ENCODE data around the gene PSD.

PSD gene

GRCh38 chr10:102396317-102396650, 22.3 kb downstream of the PSD start:
- DNase-seq (ENCODE audit: low read depth), result no peak
- no peak for TF ChIP-seq CTCF (IDR thresholded peaks at IDR 0.05; ENCODE audit: insufficient read depth, low read depth, low read length, missing control alignments)
- H3K4me3 ChIP-seq (ENCODE audit: low read depth, low read length), result peak overlapping the region; percentile 97

- H3K4me3 ChIP-seq (ENCODE audit: low read depth, low read length), result peak within 1 kb of the TSS; percentile 97
- no peak for TF ChIP-seq CTCF (IDR thresholded peaks at IDR 0.05; ENCODE audit: insufficient read depth, low read depth, low read length, missing control alignments)
- DNase-seq (ENCODE audit: low read depth), result peak; percentile 93
Measured at GRCh38 chr10:102395400-102396316, 22.9 kb downstream of the PSD start, which contains the start of gene NFKB2. NFKB2 (plus strand) TSS chr10:102395705; CDS start chr10:102395960, 255 bp downstream.

GRCh38 chr10:102394801-102395399, 23.7 kb downstream of the PSD start:
- peak; percentile 71 for DNase-seq (ENCODE audit: low read depth)
- TF ChIP-seq CTCF (IDR thresholded peaks at IDR 0.05; ENCODE audit: insufficient read depth, low read depth, low read length, missing control alignments), result no peak
- H3K4me3 ChIP-seq (ENCODE audit: low read depth, low read length), result peak overlapping the region; percentile 97

- peak; percentile 98 for DNase-seq (ENCODE audit: low read depth)
- TF ChIP-seq CTCF (IDR thresholded peaks at IDR 0.05; ENCODE audit: insufficient read depth, low read depth, low read length, missing control alignments), result peak; percentile 88
- peak overlapping the region; percentile 97 for H3K4me3 ChIP-seq (ENCODE audit: low read depth, low read length)
Measured at GRCh38 chr10:102394079-102394800, 24.3 kb downstream of the PSD start.

- no peak for DNase-seq (ENCODE audit: low read depth)
- peak overlapping the region; percentile 97 for H3K4me3 ChIP-seq (ENCODE audit: low read depth, low read length)
- TF ChIP-seq CTCF (IDR thresholded peaks at IDR 0.05; ENCODE audit: insufficient read depth, low read depth, low read length, missing control alignments), result no peak
Measured at GRCh38 chr10:102393411-102394078, 25.0 kb downstream of the PSD start.

- DNase-seq (ENCODE audit: low read depth), result no peak
- TF ChIP-seq CTCF (IDR thresholded peaks at IDR 0.05; ENCODE audit: insufficient read depth, low read depth, low read length, missing control alignments), result no peak
- H3K4me3 ChIP-seq (ENCODE audit: low read depth, low read length), result no peak overlapping the region
Measured at GRCh38 chr10:102392306-102392705, 26.3 kb downstream of the PSD start.
